Colonic mucosa (tissue), 4 donors: ENCODE measurements around the gene TNFRSF1A. TPM values are rescaled to one million over a fixed set of nuclear protein-coding genes. Genes with fewer than 3 reads are reported as not detected.

Source experiments
- DNase-seq: peaks from one replicate; pipeline ENCODE4 v3.0.0-alpha.2; 2020
- H3K27ac ChIP-seq: fragments of 200-600 bp; one replicate; pipeline ENCODE4 v1.8.0; 2021
- H3K27me3 ChIP-seq: fragments of 200-600 bp; one replicate; pipeline ENCODE4 v1.8.0; 2021
- H3K36me3 ChIP-seq: fragments of 200-600 bp; one replicate; pipeline ENCODE4 v1.8.0; 2021
- H3K4me1 ChIP-seq: fragments of 200-600 bp; one replicate; pipeline ENCODE4 v1.8.0; 2021; ENCODE audit warnings: mild to moderate bottlenecking
- H3K4me3 ChIP-seq: fragments of 200-600 bp; one replicate; pipeline ENCODE4 v1.8.0; 2021
- H3K9ac ChIP-seq, 2 donors: one replicate each; pipeline ENCODE4 v1.7.0; 2013; ENCODE audit warnings: control low read depth in 2 of 2, low read depth in 2 of 2, low read length in 2 of 2
- H3K9me3 ChIP-seq: fragments of 200-600 bp; one replicate; pipeline ENCODE4 v1.8.0; 2021
- CTCF ChIP-seq: fragments of 200-600 bp; IDR thresholded peaks from one replicate; pipeline ENCODE4 v1.8.0; 2022; ENCODE audit warnings: antibody characterized with exemption, mild to moderate bottlenecking
- intact Hi-C: fragments of 100-400 bp; cut with DNase I; formaldehyde crosslinking; loops from one replicate; pipeline ENCODE4 v1.14.1; 2022
- total RNA-seq, 2 donors: library from RNA; stranded (reverse); fragmentation: NEBNext Ultra II Directional in 1 of 2; extraction: Animal tissue kit (Norgen Biotek cat#: 25700) in 1 of 2; gene quantifications; one replicate each; pipeline ENCODE4 v1.2.1, GENCODE V29; 2021
- donor health status: healthy.
- donor health status: DM: no; HTN: no; CAD: no.
- donor health status: DM: no; HTN: no; CAD: no.

Gene TNFRSF1A
- total RNA-seq, 2 donors from 2014 or later, result 116 to 164 TPM

DNA sequence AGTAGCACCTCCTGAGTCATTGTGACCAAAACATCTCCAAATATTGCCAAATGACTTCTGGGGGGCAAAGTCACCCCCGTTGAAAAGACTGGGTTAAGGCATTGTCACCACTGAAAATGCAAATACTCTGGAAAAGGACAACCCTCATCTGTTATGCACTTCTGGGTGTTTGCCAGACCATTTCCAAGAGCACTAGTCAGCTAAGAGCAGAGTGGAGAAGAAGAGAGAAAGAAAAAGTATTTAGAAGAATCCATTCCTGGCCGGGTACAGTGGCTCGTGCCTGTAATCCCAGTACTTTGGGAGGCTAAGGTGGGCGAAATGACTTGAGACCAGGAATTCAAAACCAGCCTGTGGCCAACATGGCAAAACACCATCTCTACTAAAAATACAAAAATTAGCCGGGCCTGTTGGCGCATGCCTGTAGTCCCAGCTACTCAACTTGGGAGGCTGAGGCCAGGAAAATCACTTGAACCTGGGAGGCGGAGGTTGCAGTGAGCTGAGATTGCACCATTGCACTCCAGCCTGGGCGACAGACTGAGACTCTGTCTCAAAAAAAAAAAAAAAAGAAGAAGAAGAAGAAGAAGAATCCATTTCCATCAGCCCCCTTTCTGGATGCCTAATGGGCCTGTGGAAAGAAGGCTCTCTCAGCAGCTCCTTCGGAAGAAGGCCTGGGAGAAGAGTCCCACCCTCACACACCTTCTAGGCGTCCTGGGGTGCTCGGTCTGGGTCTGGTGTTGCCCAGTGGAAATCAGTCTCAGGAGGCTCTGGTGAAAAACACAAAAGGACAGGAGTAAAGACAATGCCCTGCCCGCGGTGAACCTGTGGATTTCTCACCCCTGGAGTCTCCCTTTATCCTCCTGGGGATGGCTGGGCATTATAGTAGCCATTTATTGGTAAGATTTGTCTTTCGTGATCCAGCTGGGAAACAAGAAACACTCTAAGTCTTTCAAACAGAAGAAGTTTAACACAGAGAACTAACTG, 38.6 kb upstream of the TNFRSF1A start:
- H3K36me3 ChIP-seq, result no peaks in the 10 kb centered on the region
- H3K9ac ChIP-seq, result no peak overlapping the region
- peaks cover 16% of the 10 kb centered on the region for H3K4me1 ChIP-seq
- no peak for TF ChIP-seq CTCF
- no peak for DNase-seq
- no peak overlapping the region for H3K4me3 ChIP-seq
- no peaks in the 10 kb centered on the region for H3K27me3 ChIP-seq
- no peak overlapping the region for H3K27ac ChIP-seq
- no peaks in the 10 kb centered on the region for H3K9me3 ChIP-seq
- intact Hi-C loops, result no loop called here

GRCh38 chr12:6378709-6379472, 37.0 kb upstream of the TNFRSF1A start:
- Histone ChIP-seq H3K9ac (peak overlapping the region in 1 of 2 donors; percentile 31), H3K36me3 (no peaks in the 10 kb centered on the region), H3K9me3 (no peaks in the 10 kb centered on the region), H3K27ac (no peak overlapping the region), H3K4me1 (peaks cover 16% of the 10 kb centered on the region), H3K27me3 (no peaks in the 10 kb centered on the region), H3K4me3 (no peak overlapping the region)
- intact Hi-C loops, result no loop called here
- DNase-seq, result peak; percentile 25
- TF ChIP-seq CTCF, result no peak

- no peak for TF ChIP-seq CTCF
- no peaks in the 10 kb centered on the region for H3K9me3 ChIP-seq
- no peak overlapping the region for H3K4me3 ChIP-seq
- intact Hi-C loops, result no loop called here
- H3K4me1 ChIP-seq, result peaks cover 11% of the 10 kb centered on the region
- H3K9ac ChIP-seq, result peak overlapping the region; percentile 26 to 89
- H3K27me3 ChIP-seq, result no peaks in the 10 kb centered on the region
- DNase-seq, result peak; percentile 82
- H3K27ac ChIP-seq, result peak overlapping the region; percentile 91
- H3K36me3 ChIP-seq, result no peaks in the 10 kb centered on the region
Measured at GRCh38 chr12:6377667-6377994, 35.8 kb upstream of the TNFRSF1A start.

- DNase-seq, result no peak
- intact Hi-C loops, result no loop called here
- H3K9ac ChIP-seq, result peak overlapping the region; percentile 26 to 89
Measured at GRCh38 chr12:6376870-6377666, 35.2 kb upstream of the TNFRSF1A start.

More at GRCh38 chr12:6376870-6377666, 35.2 kb upstream of the TNFRSF1A start:
- no peaks in the 10 kb centered on the region for H3K9me3 ChIP-seq
- peak; percentile 1 for TF ChIP-seq CTCF
- no peaks in the 10 kb centered on the region for H3K36me3 ChIP-seq
- no peaks in the 10 kb centered on the region for H3K27me3 ChIP-seq
- peaks cover 11% of the 10 kb centered on the region for H3K4me1 ChIP-seq
- H3K4me3 ChIP-seq, result no peak overlapping the region
- peak overlapping the region; percentile 91 for H3K27ac ChIP-seq
